Mucosa of descending colon (tissue), 3 donors: ENCODE results near the gene RAMP2. TPM values are rescaled to one million over a fixed set of nuclear protein-coding genes. Genes with fewer than 3 reads are reported as not detected.

Experiments used
- ATAC-seq: fragments of 200-7000 bp; cut with Tn5 transposase; one replicate; pipeline ENCODE4 v1.9.1; 2020; ENCODE audit warnings: mild to moderate bottlenecking, moderate library complexity
- DNase-seq, 3 donors: peaks; one replicate each; pipeline ENCODE4 v3.0.0-alpha.2; 2020
- H3K36me3 ChIP-seq: fragments of 200-600 bp; one replicate; pipeline ENCODE4 v1.8.0; 2021; ENCODE audit warnings: low read depth, mild to moderate bottlenecking
- H3K4me1 ChIP-seq: fragments of 200-600 bp; one replicate; pipeline ENCODE4 v1.8.0; 2021; ENCODE audit warnings: low read depth, mild to moderate bottlenecking
- H3K4me3 ChIP-seq: fragments of 200-600 bp; one replicate; pipeline ENCODE4 v1.8.0; 2021; ENCODE audit warnings: mild to moderate bottlenecking
- H3K9me3 ChIP-seq: fragments of 200-600 bp; one replicate; pipeline ENCODE4 v1.8.0; 2021; ENCODE audit warnings: mild to moderate bottlenecking
- intact Hi-C, 2 donors: fragments of 100-400 bp; cut with DNase I in 1 of 2; cut with micrococcal nuclease in 1 of 2; formaldehyde crosslinking; loops; one replicate each; pipeline versions ENCODE4 v1.11.0 to v1.11.1; 2022; cut with DNase I, micrococcal nuclease
- total RNA-seq, 3 donors: library from RNA; stranded (reverse); fragmentation: NEBNext Ultra II Directional in 2 of 3; extraction: Animal tissue kit (Norgen Biotek cat#: 25700) in 2 of 3; gene quantifications; one replicate each; pipeline versions ENCODE4 v1.2.1 to v1.2.4, GENCODE V29; 2021 to 2023
- TF ChIP-seq, protein P1 (sequence below): fragments of 200-600 bp; IDR thresholded peaks from one replicate; pipeline ENCODE4 v1.8.0; 2022; ENCODE audit warnings: antibody characterized with exemption, mild to moderate bottlenecking
- donor health status: DM: no; HTN: no; CAD: no; lungs with moderate emphysema.
- donor health status: DM: no; HTN: no; CAD: no.
- donor health status: DM: no; HTN: yes; CAD: no.

The RAMP2 gene
- total RNA-seq, 3 donors from 2014 or later, result 5.7 to 17.2 (median 10.3) TPM

GRCh38 chr17:42797067-42798007, 36.3 kb downstream of the RAMP2 start:
- peak overlapping the region; percentile 74 for H3K4me3 ChIP-seq
- TF ChIP-seq, protein P1, sequence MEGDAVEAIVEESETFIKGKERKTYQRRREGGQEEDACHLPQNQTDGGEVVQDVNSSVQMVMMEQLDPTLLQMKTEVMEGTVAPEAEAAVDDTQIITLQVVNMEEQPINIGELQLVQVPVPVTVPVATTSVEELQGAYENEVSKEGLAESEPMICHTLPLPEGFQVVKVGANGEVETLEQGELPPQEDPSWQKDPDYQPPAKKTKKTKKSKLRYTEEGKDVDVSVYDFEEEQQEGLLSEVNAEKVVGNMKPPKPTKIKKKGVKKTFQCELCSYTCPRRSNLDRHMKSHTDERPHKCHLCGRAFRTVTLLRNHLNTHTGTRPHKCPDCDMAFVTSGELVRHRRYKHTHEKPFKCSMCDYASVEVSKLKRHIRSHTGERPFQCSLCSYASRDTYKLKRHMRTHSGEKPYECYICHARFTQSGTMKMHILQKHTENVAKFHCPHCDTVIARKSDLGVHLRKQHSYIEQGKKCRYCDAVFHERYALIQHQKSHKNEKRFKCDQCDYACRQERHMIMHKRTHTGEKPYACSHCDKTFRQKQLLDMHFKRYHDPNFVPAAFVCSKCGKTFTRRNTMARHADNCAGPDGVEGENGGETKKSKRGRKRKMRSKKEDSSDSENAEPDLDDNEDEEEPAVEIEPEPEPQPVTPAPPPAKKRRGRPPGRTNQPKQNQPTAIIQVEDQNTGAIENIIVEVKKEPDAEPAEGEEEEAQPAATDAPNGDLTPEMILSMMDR, result no peak
- intact Hi-C loops, result no loop called here
- peaks cover 27% of the 10 kb centered on the region for H3K4me1 ChIP-seq
- H3K9me3 ChIP-seq, result no peaks in the 10 kb centered on the region
- H3K36me3 ChIP-seq, result no peaks in the 10 kb centered on the region
- DNase-seq, result peak in 1 of 3 donors; percentile 81
- ATAC-seq, result peak; percentile 77

DNA sequence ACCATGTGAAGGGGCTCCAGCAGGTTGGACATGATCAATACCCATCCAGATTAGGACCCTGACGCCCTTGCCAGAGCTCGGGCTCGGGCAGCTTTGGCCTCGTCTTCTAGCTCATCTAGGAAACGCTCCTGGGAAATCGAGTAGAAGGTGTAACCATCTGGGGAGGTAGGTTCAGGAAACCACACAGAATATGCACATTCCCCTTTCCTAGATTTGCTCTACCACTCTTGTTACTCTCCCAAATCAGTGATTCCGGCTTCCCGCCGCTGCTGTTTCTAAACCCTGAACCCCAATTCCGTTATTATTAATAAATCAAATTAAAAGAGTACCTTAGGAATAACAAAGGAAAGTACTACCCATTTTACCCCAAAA, 37.0 kb downstream of the RAMP2 start:
- peak; percentile 0 for ATAC-seq
- Histone ChIP-seq H3K4me1 (peaks cover 33% of the 10 kb centered on the region), H3K4me3 (peak overlapping the region; percentile 74), H3K9me3 (no peaks in the 10 kb centered on the region), H3K36me3 (no peaks in the 10 kb centered on the region)
- DNase-seq, result no peak
- TF ChIP-seq, protein P1, result no peak
- intact Hi-C loops, result no loop called here

DNA sequence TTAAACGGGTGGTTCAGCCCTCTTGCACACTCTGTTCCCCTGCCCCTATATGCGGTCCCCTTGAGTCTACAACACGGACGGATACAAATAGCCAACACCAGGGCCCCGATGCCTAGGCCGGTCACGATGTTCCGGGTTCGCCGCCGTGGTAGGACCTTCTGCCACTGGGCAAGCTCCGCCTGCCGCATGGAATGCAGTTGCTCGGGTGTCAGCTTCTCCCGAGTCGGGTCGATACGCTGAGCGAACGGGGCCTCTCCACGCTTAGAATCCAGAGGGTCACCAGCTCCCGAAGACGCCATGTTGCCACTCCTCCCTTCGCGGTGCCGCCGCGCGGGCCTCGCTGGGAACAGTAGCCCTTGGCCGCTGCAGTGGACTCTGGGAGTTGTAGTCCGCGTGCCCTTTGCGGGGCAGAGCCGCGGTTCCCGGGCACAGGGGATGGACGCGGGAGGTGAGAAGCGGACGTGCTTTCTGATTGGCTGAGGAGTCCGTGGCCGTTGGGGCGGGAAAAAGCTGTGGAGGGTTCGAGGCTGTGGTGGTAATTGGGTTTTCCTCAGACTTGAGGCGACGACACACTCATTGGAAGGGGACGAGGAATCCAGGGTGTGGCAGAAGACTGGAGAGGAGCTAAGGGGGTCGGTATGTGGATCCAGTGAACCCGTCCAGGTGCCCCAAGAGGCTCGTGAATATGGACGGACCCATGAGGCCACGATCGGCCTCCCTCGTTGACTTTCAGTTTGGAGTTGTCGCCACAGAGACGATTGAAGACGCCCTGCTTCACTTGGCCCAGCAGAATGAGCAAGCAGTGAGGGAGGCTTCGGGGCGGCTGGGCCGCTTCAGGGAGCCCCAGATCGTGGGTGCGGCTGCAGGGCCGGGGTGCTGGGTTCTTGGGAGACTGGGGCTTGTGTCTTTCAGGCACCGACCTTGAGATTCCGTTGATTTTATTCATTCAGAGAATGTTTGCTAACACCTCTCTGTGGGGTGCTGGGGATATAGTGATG, 37.7 kb downstream of the RAMP2 start, which contains the start of the genes CNTD1 and COA3:
CNTD1 (plus strand) TSS at position 479 of the 998 bp plus-strand sequence; CDS start at position 686, 207 bp downstream.
COA3 (minus strand) TSS at position 322 of the 998 bp plus-strand sequence; CDS start at position 299, 23 bp downstream.
- peak; percentile 91 to 93 (median 91) for DNase-seq
- Histone ChIP-seq H3K4me1 (peaks cover 37% of the 10 kb centered on the region), H3K4me3 (peak within 1 kb of the TSS; percentile 74), H3K9me3 (no peaks in the 10 kb centered on the region), H3K36me3 (no peaks in the 10 kb centered on the region)
- peak; percentile 75 for ATAC-seq
- TF ChIP-seq, protein P1, result no peak
- intact Hi-C loops, result no loop called here

DNA sequence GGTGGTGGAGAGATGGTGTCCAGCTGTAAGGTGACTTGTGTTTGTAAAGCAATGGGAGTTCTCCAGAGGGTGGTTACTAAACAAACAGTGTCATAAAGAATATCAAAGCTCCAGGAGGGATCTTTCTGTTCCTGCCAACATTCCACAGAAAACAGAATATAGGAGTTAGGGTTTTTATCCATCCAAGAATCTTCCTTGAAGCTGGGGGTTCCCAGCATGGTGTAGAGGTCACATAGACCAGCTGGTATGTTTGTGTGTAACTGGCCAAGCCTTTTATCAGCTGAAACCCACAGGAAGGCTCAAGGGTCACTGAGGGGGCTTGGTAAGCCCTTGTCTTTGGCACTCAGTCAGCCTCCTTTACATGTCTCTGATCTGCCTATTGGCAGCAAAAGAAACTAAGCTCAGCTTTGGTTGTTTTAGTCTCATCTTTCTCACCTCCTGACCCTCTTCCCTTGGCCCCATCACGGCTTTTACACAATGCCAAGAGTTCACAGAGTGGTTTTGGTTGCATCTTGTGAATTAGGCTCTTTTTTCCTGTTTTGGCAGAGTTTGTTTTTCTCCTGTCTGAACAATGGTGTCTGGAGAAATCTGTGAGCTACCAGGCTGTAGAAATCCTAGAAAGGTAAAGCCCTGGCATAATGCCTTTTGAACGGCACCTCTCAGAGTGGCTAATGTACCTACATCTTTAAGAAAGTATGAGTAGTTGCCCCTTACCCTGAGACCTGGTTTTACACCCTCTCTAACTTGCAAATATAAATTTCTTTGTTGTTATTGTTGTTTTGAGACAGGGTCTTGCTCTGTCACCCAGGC, 42.3 kb downstream of the RAMP2 start:
- DNase-seq (no peak), ATAC-seq (peak; percentile 30)
- no peaks in the 10 kb centered on the region for H3K36me3 ChIP-seq
- H3K9me3 ChIP-seq, result no peaks in the 10 kb centered on the region
- intact Hi-C loops, result no loop called here
- TF ChIP-seq, protein P1, result no peak
- peaks cover 17% of the 10 kb centered on the region for H3K4me1 ChIP-seq
- H3K4me3 ChIP-seq, result no peak overlapping the region
